Lung (tissue), 12 donors: Measurements from ENCODE around the gene ASTN2. TPM values are rescaled to one million over a fixed set of nuclear protein-coding genes. Genes with fewer than 3 reads are reported as not detected.

ENCODE experiments used
- ATAC-seq: fragments of 200-7000 bp; cut with Tn5 transposase; one replicate; pipeline ENCODE4 v1.9.1; 2020; ENCODE audit warnings: moderate number of reproducible peaks; ENCODE audit not compliant: insufficient read depth, low FRiP score
- DNase-seq, 3 donors: peaks; one replicate each; pipeline ENCODE4 v3.0.0-alpha.2; 2013 to 2017
- H3K27ac ChIP-seq, 2 donors: one replicate each; pipeline ENCODE4 v1.5.1; 2013; ENCODE audit warnings: mild to moderate bottlenecking in 2 of 2, moderate library complexity in 2 of 2, control low read depth in 1 of 2, inconsistent platforms in 1 of 2, low read depth in 1 of 2, low read length in 1 of 2
- H3K27me3 ChIP-seq, 3 donors: one replicate each; pipeline ENCODE4 v1.5.1; 2013; ENCODE audit warnings: low read length in 2 of 3; ENCODE audit not compliant: control insufficient read depth in 3 of 3, insufficient read depth in 3 of 3
- H3K36me3 ChIP-seq, 4 donors: one replicate each; pipeline ENCODE4 v1.5.1; 2013; ENCODE audit warnings: low read length in 4 of 4, mild to moderate bottlenecking in 1 of 4, moderate library complexity in 1 of 4; ENCODE audit not compliant: control insufficient read depth in 4 of 4, insufficient read depth in 4 of 4
- H3K4me1 ChIP-seq, 5 donors: one replicate each; pipeline ENCODE4 v1.5.1; 2013; ENCODE audit warnings: low read length in 5 of 5, mild to moderate bottlenecking in 2 of 5, moderate library complexity in 1 of 5; ENCODE audit not compliant: control insufficient read depth in 5 of 5, insufficient read depth in 5 of 5
- H3K4me3 ChIP-seq: one replicate; pipeline ENCODE4 v1.5.1; 2013; ENCODE audit warnings: mild to moderate bottlenecking, control low read depth, moderate library complexity
- H3K9ac ChIP-seq, 2 donors: one replicate each; pipeline ENCODE4 v1.5.1; 2013; ENCODE audit warnings: low read length in 2 of 2, control low read depth in 1 of 2; ENCODE audit not compliant: insufficient read depth in 1 of 2
- H3K9me3 ChIP-seq, 4 donors: one replicate each; pipeline ENCODE4 v1.5.1; 2013; ENCODE audit warnings: low read length in 3 of 4, mild to moderate bottlenecking in 1 of 4, moderate library complexity in 1 of 4; ENCODE audit not compliant: control insufficient read depth in 4 of 4, insufficient read depth in 3 of 4
- WGBS, 2 donors: extraction: QIAGEN DNeasy Blood & Tissue Kit; methylation state at CpG; one replicate each; pipeline ENCODE4 v1.1.7; 2013; 5-methylcytosine and 5-hydroxymethylcytosine counted together
- polyA plus RNA-seq, 2 donors: library from polyadenylated mRNA; stranded (reverse); fragments of 200-250 nt; gene quantifications; one replicate each; pipeline ENCODE4 v1.2.1, GENCODE V29; 2013
- total RNA-seq, 2 donors: library from RNA; depleted of rRNA in 1 of 2; stranded (reverse); fragments of >200 nt in 1 of 2; gene quantifications; one replicate each; pipeline ENCODE4 v1.2.1, GENCODE V29; 2014 to 2021
- TF ChIP-seq, protein P1 (sequence below): IDR thresholded peaks from 2 replicates; pipeline ENCODE4 v1.5.1; 2012; ENCODE audit warnings: mild to moderate bottlenecking; ENCODE audit errors: control extremely low read depth, extremely low read depth
- donor health status: control.
- donor health status: control.
- donor health status: Bipolar disorder and iron deficiency.
- donor health status: healthy.
- donor health status: DM: yes; HTN: yes; CAD: no.

ASTN2 gene
- total and polyA plus RNA-seq, 4 donors, result 1.4 to 7.0 (median 3.3) TPM

DNA sequence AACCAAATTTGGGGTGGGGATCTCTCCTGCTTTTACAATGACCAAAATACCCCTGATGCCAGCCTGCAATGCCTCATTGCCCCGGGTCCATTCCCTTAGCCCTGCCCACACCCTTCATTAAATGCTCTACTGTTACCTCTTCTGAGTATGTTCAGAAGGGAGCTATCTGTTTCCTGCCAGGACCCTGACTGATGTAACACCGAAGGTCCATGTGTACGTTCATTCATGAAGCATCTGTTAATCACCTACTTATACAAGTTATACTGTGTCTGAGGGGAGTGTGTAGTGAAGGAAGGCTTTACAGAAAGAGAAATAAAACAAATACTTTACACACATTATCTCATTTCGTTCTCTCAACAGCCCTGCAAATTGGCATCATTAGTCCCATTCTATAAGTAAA is 51.9 kb downstream of the ASTN2 start:
- Histone ChIP-seq H3K4me1 (no peaks in the 10 kb centered on the region), H3K9ac (no peak overlapping the region), H3K4me3 (no peak overlapping the region), H3K27ac (no peak overlapping the region), H3K36me3 (no peaks in the 10 kb centered on the region), H3K27me3 (no peaks in the 10 kb centered on the region), H3K9me3 (no peaks in the 10 kb centered on the region)
- TF ChIP-seq, protein P1, sequence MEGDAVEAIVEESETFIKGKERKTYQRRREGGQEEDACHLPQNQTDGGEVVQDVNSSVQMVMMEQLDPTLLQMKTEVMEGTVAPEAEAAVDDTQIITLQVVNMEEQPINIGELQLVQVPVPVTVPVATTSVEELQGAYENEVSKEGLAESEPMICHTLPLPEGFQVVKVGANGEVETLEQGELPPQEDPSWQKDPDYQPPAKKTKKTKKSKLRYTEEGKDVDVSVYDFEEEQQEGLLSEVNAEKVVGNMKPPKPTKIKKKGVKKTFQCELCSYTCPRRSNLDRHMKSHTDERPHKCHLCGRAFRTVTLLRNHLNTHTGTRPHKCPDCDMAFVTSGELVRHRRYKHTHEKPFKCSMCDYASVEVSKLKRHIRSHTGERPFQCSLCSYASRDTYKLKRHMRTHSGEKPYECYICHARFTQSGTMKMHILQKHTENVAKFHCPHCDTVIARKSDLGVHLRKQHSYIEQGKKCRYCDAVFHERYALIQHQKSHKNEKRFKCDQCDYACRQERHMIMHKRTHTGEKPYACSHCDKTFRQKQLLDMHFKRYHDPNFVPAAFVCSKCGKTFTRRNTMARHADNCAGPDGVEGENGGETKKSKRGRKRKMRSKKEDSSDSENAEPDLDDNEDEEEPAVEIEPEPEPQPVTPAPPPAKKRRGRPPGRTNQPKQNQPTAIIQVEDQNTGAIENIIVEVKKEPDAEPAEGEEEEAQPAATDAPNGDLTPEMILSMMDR, result no peak
- ATAC-seq (no peak), DNase-seq (no peak)
- 73 to 79% methylated on average over 4 of the region's 4 CpGs for WGBS, 2 donors

DNA sequence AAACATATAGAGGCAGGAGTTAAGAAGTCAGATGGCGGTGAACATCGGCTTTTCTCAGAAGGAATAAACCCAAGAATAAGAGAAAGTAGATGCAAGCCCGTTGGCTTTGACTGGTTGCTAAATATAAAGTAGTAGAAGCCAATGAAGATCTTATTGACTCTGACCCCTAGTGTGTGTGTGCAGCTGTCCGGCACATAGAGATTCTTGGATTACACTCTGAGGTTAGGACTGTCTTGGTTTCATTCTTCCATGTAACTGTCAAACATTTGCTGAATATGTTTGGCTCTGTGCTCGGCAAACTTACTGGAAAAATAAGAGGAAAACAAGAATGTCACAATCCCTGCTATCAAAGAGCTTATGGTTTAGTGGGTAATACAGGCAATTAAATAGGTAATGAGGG is 54.9 kb downstream of the ASTN2 start:
- H3K9me3 ChIP-seq, result no peaks in the 10 kb centered on the region
- H3K27ac ChIP-seq, result no peak overlapping the region
- no peaks in the 10 kb centered on the region for H3K4me1 ChIP-seq
- H3K9ac ChIP-seq, result no peak overlapping the region
- no peaks in the 10 kb centered on the region for H3K27me3 ChIP-seq
- TF ChIP-seq, protein P1, result no peak
- WGBS, 2 donors, result 86 to 88% methylated on average over 5 of the region's 5 CpGs
- no peaks in the 10 kb centered on the region for H3K36me3 ChIP-seq
- ATAC-seq (no peak), DNase-seq (no peak)
- no peak overlapping the region for H3K4me3 ChIP-seq

DNA sequence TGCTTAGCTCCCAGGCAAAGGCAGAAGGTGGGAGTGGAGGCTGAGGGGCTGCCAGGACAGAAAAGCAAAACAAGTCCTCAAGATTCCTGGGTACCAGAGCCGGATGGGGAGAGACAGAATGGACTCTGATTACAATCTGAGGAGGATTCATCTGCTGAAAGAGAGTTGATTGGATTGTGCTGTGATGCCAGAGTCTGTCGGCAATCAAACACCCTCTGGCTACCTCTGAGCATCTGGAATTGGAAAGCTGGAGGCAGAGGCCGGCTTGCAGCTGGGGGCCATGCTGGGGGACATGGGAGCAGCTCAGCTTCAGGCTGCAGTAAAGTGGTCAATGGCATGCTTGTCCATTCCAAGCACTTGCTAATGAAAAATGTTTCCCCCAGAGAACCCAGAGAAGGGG is 59.3 kb downstream of the ASTN2 start:
- TF ChIP-seq, protein P1, result no peak
- no peak for DNase-seq
- Histone ChIP-seq H3K9me3 (no peaks in the 10 kb centered on the region), H3K27ac (no peak overlapping the region), H3K27me3 (no peaks in the 10 kb centered on the region), H3K4me3 (no peak overlapping the region), H3K4me1 (no peaks in the 10 kb centered on the region), H3K36me3 (no peaks in the 10 kb centered on the region), H3K9ac (no peak overlapping the region)
- no peak for ATAC-seq
- 67 to 79% methylated on average over 3 of the region's 3 CpGs for WGBS, 2 donors

DNA sequence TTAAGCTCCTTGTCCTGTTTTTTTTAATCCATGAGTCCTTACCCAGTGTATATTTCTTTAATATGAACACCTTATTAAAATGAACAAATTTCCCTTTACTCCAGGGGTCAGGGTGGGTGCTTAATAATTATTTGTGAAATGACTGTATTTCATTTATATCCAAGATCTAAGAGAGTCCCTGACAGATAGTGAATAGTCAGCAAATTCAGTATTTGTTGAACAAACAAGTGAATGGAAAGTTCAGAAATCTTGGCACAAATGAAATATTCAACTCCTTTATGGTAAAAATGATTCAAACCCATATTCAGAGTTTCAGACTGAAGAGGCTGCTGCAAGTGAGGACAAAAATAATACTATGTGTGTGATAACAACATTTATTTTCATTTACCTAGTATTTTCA is 59.9 kb downstream of the ASTN2 start:
- Histone ChIP-seq H3K36me3 (no peaks in the 10 kb centered on the region), H3K9me3 (no peaks in the 10 kb centered on the region)
- TF ChIP-seq, protein P1, result no peak

More for the DNA sequence above, 59.9 kb downstream of the ASTN2 start:
- H3K4me3 ChIP-seq, result no peak overlapping the region
- no peaks in the 10 kb centered on the region for H3K4me1 ChIP-seq
- H3K9ac ChIP-seq, result no peak overlapping the region
- DNase-seq (no peak), ATAC-seq (no peak)
- H3K27me3 ChIP-seq, result no peaks in the 10 kb centered on the region
- no peak overlapping the region for H3K27ac ChIP-seq
